Measurements from ENCODE around the gene DGKB. TPM values are rescaled to one million over a fixed set of nuclear protein-coding genes. Genes with fewer than 3 reads are reported as not detected.

DGKB gene
- total and polyA plus RNA-seq, 2 of the 8 experiments (the other 6 are each of a cell fraction or from before 2014, with no cell fraction given): 1.9 to 2.6 TPM

GRCh38 chr7:14309432-14309831 lies 593.1 kb downstream of the DGKB start:
- Histone ChIP-seq H4K8ac (ENCODE audit: extremely low read depth, insufficient read depth, low read length) (no peak overlapping the region), H3K9me3 (ENCODE audit: insufficient read depth in 2 of 2, low read depth in 1 of 2, low read length in 1 of 2) (no peaks in the 10 kb centered on the region), H2AK5ac (ENCODE audit: low read depth, low read length) (no peak overlapping the region), H2BK20ac (ENCODE audit: low read length) (no peak overlapping the region), H3K4me2 (ENCODE audit: insufficient read depth in 1 of 2, low read depth in 2 of 2, low read length in 2 of 2) (no peak overlapping the region), H2AFZ (ENCODE audit: low read length) (no peak overlapping the region), H2BK5ac (ENCODE audit: low read depth, low read length) (no peak overlapping the region), H3K4me1 (replicated peaks in 1 of 4; ENCODE audit: control insufficient read depth in 3 of 4, insufficient read depth in 4 of 4, low read length in 3 of 4) (peaks cover 0 to 2% (median 0%) of the 10 kb centered on the region in 4 experiments; a peak in 1 of 7 replicates), H2BK120ac (replicated peaks; ENCODE audit: low read depth, low read length) (no peak overlapping the region), H2BK12ac (ENCODE audit: low read depth, low read length) (no peak overlapping the region), H3K27me3 (replicated peaks in 1 of 4; ENCODE audit: control insufficient read depth in 3 of 4, extremely low read depth in 1 of 4, insufficient read depth in 3 of 4, low read length in 3 of 4) (no peaks in the 10 kb centered on the region), H3K4me3 (ENCODE audit: extremely low read depth in 1 of 4, insufficient read depth in 2 of 4, low read depth in 3 of 4, low read length in 4 of 4) (no peak overlapping the region), H3K23ac (ENCODE audit: insufficient read length) (no peak overlapping the region), H3K4ac (replicated peaks; ENCODE audit: insufficient read length, low read depth, low read length) (no peak overlapping the region), H3K27ac (ENCODE audit: low read depth, low read length) (no peak overlapping the region), H3K56ac (replicated peaks; ENCODE audit: insufficient read length, low read depth, low read length) (no peak overlapping the region), H3K36me3 (ENCODE audit: control insufficient read depth in 2 of 4, insufficient read depth in 4 of 4, low read length in 3 of 4) (no peaks in the 10 kb centered on the region), H2BK15ac (ENCODE audit: low read length) (no peak overlapping the region), H3K79me1 (ENCODE audit: low read depth, low read length) (no peaks in the 10 kb centered on the region), H3K14ac (ENCODE audit: insufficient read length) (no peak overlapping the region), H3K79me2 (ENCODE audit: control insufficient read depth in 1 of 2, insufficient read depth in 2 of 2, low read length in 2 of 2) (no peaks in the 10 kb centered on the region), H3K18ac (ENCODE audit: extremely low read depth, low read length) (no peak overlapping the region), H3K23me2 (ENCODE audit: low read depth, low read length) (no peaks in the 10 kb centered on the region), H4K5ac (ENCODE audit: insufficient read length, low read depth, low read length) (no peak overlapping the region), H4K91ac (replicated peaks; ENCODE audit: insufficient read length, low read length) (no peak overlapping the region), H3K9ac (replicated peaks in 1 of 4; ENCODE audit: extremely low read depth in 1 of 4, low read depth in 3 of 4, low read length in 3 of 4) (no peak overlapping the region), H4K20me1 (replicated peaks in 1 of 2; ENCODE audit: control insufficient read depth in 1 of 2, insufficient read depth in 2 of 2, low read length in 2 of 2) (no peaks in the 10 kb centered on the region)
- no peak for TF ChIP-seq RBBP5 (IDR thresholded peaks at IDR 0.05; ENCODE audit: borderline replicate concordance, low read depth, low read length)
- TF ChIP-seq JUND (IDR thresholded peaks at IDR 0.05; ENCODE audit: low read length): no peak
- TF ChIP-seq KDM5A (IDR thresholded peaks at IDR 0.05; ENCODE audit: low read length): no peak
- TF ChIP-seq CTBP2 (IDR thresholded peaks at IDR 0.05; ENCODE audit: borderline replicate concordance, insufficient read depth, insufficient read length, low read length): no peak
- TF ChIP-seq RXRA (IDR thresholded peaks at IDR 0.05; ENCODE audit: insufficient read depth, low read depth, low read length): no peak
- TF ChIP-seq BRCA1 (IDR thresholded peaks at IDR 0.05; ENCODE audit: low read depth, low read length): no peak
- TF ChIP-seq SIX5 (IDR thresholded peaks at IDR 0.05; ENCODE audit: low read depth, low read length): no peak
- TF ChIP-seq TBP (IDR thresholded peaks at IDR 0.05; ENCODE audit: low read depth, low read length): no peak
- TF ChIP-seq HDAC6 (IDR thresholded peaks at IDR 0.05; ENCODE audit: low read depth, low read length): no peak
- no peak for TF ChIP-seq SUZ12 (IDR thresholded peaks at IDR 0.05; ENCODE audit: low read length)
- no peak for TF ChIP-seq PHF8 (conservative IDR thresholded peaks at IDR 0.05; ENCODE audit: low read depth, low read length)
- no peak for TF ChIP-seq BCL11A (IDR thresholded peaks at IDR 0.05; ENCODE audit: low read depth in 2 of 2, low read length in 2 of 2)
- CTCF ChIA-PET (ENCODE audit: partially characterized antibody): no interaction called here
- POLR2A ChIA-PET (ENCODE audit: partially characterized antibody): no interaction called here
- DNase-seq (ENCODE audit: low read depth in 1 of 2, low spot score in 2 of 2) (no peak), FAIRE-seq (no peak)

Data from H1 (cell line).